Pancreas (tissue), 10 donors: ENCODE results near the gene SMOC2. TPM values are rescaled to one million over a fixed set of nuclear protein-coding genes. Genes with fewer than 3 reads are reported as not detected.

Experiments
- ATAC-seq, 4 donors: fragments of 200-7000 bp; cut with Tn5 transposase; one replicate each; pipeline versions ENCODE4 v1.8.0 to v1.9.1; 2020; ENCODE audit warnings: mild to moderate bottlenecking in 4 of 4, moderate library complexity in 4 of 4
- DNase-seq, 6 donors: peaks; one replicate each; pipeline ENCODE4 v3.0.0-alpha.2; 2020
- FAIRE-seq: peaks from 2 replicates; lab custom pipeline; 2012; peaks lifted over from hg19 to GRCh38; lab: Jason Lieb, UNC
- H3K27ac ChIP-seq, 4 donors: fragments of 200-600 bp; sonication (generic); 1 replicate in 3 of 4; 2 replicates in 1 of 4; pipeline versions ENCODE4 v1.5.0 to v1.8.0; 2020
- H3K27me3 ChIP-seq, 4 donors: fragments of 200-600 bp; one replicate each; pipeline ENCODE4 v1.8.0; 2021
- H3K36me3 ChIP-seq, 3 donors: fragments of 200-600 bp; sonication (generic) in 1 of 3; one replicate each; pipeline versions ENCODE4 v1.5.0 to v1.8.0; 2020 to 2021
- H3K4me1 ChIP-seq, 3 donors: fragments of 200-600 bp; one replicate each; pipeline ENCODE4 v1.8.0; 2021
- H3K4me3 ChIP-seq, 4 donors: fragments of 200-600 bp; sonication (generic) in 2 of 4; one replicate each; pipeline versions ENCODE4 v1.5.0 to v1.8.0; 2020 to 2021
- H3K9me3 ChIP-seq, 4 donors: fragments of 200-600 bp; one replicate each; pipeline ENCODE4 v1.8.0; 2021
- WGBS, 2 donors: extraction: QIAGEN DNeasy Blood & Tissue Kit; methylation state at CpG; one replicate each; pipeline ENCODE4 v1.1.7; 2013; 5-methylcytosine and 5-hydroxymethylcytosine counted together
- intact Hi-C, 3 donors: fragments of 100-400 bp; cut with DNase I; formaldehyde crosslinking; loops; one replicate each; pipeline versions ENCODE4 v1.11.1 to v1.14.2; 2022
- polyA plus RNA-seq, 2 donors: library from polyadenylated mRNA; stranded (reverse); fragments of 200-250 nt; gene quantifications; one replicate each; pipeline ENCODE4 v1.2.3, GENCODE V29; 2013
- total RNA-seq, 6 donors: library from RNA; stranded (reverse); fragmentation: NEBNext Ultra II Directional in 4 of 6; extraction: Animal tissue kit (Norgen Biotek cat#: 25700) in 4 of 6; gene quantifications; one replicate each; pipeline versions ENCODE4 v1.2.1 to v1.2.4, GENCODE V29; 2021 to 2023
- TF ChIP-seq, protein P1 (sequence below), 4 donors: fragments of 200-600 bp; sonication (generic) in 3 of 4; IDR thresholded peaks; one replicate each; pipeline versions ENCODE4 v1.5.0 to v1.8.0; 2021; ENCODE audit warnings: antibody characterized with exemption in 4 of 4
- donor health status: healthy with polysubstance abuse.
- donor health status: DM: no; HTN: no; CAD: no; lungs with moderate emphysema.
- donor health status: DM: no; HTN: no; CAD: no.
- donor health status: control.
- donor health status: control.
- donor health status: Bipolar disorder and iron deficiency.
- donor health status: DM: yes; HTN: yes; CAD: no.
- donor health status: DM: no; HTN: no; CAD: no.
- donor health status: DM: no; HTN: no; CAD: no.
- donor health status: DM: yes; HTN: yes; CAD: no.

SMOC2 gene
- total and polyA plus RNA-seq, 8 donors: 2.5 to 18.4 (median 6.5) TPM

DNA sequence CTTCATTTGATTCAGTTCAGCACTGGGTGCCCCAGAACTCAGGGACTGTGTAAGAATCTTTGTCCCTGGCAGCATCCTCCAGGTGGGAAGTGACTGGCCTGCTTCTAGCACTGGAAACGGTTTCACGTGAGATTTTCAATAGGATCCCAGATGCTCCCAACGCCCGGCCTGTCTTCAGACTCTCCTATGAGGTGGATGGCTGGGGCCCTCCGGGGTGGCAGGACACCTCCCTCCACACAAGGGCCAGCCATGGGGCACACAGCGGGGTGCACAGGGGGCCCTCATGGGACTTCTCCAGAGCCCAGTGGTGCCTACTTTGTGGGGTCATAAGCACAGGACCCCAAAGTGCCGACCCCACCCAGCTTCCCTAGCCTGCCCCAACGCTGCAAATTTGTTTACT is 72.8 kb downstream of the SMOC2 start:
- TF ChIP-seq, protein P1, sequence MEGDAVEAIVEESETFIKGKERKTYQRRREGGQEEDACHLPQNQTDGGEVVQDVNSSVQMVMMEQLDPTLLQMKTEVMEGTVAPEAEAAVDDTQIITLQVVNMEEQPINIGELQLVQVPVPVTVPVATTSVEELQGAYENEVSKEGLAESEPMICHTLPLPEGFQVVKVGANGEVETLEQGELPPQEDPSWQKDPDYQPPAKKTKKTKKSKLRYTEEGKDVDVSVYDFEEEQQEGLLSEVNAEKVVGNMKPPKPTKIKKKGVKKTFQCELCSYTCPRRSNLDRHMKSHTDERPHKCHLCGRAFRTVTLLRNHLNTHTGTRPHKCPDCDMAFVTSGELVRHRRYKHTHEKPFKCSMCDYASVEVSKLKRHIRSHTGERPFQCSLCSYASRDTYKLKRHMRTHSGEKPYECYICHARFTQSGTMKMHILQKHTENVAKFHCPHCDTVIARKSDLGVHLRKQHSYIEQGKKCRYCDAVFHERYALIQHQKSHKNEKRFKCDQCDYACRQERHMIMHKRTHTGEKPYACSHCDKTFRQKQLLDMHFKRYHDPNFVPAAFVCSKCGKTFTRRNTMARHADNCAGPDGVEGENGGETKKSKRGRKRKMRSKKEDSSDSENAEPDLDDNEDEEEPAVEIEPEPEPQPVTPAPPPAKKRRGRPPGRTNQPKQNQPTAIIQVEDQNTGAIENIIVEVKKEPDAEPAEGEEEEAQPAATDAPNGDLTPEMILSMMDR (IDR thresholded peaks at IDR 0.05): no peak
- no peak overlapping the region for H3K4me3 ChIP-seq
- ATAC-seq (no peak), FAIRE-seq (no peak), DNase-seq (no peak)
- intact Hi-C loops: no loop called here
- H3K4me1 ChIP-seq: no peaks in the 10 kb centered on the region
- no peaks in the 10 kb centered on the region for H3K9me3 ChIP-seq
- H3K36me3 ChIP-seq: no peaks in the 10 kb centered on the region
- 67 to 68% methylated on average over 8 of the region's 8 CpGs for WGBS, 2 donors
- no peaks in the 10 kb centered on the region for H3K27me3 ChIP-seq
- H3K27ac ChIP-seq: no peak overlapping the region

DNA sequence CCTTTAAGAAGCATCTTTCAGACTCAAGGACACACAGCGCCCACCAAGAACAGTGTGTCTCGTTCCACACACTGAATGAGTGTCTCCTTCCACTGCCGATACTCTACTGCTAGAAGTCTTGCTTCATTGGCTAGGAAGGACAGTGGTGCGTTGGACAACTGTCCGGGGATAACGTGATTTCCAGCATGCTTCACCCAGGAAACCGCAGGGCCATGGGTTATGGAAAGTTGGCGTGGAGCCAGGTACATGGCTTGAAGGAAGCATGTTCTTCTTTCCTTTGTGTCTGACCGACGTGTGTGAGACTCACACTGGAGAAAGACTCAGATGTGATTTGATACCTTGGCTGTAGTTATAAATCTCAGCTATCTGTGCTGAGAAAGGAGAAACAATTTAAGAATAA is 73.2 kb downstream of the SMOC2 start:
- intact Hi-C loops: no loop called here
- FAIRE-seq: no peak

DNA sequence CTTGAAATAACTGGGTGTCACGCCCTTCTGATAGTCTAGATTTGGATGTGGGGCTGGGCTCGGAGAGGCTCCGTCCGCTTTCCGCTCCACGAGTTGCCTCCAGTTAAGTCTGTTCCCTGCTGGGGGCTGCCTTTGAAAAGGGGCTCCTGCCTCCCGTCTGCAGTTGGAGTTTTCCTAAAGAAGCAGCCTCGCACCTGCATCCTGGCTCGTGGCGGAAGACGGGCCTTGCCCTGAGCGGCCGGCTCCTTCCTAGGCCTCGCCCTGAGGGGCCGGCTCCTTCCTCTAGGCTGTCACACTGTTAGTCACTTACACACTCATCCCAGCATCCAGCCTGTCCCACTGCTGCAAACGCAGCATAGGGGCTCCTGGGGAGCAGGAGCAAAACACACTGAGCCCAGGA is 74.4 kb downstream of the SMOC2 start:
- H3K27ac ChIP-seq: no peak overlapping the region
- DNase-seq: no peak
- TF ChIP-seq, protein P1 (IDR thresholded peaks at IDR 0.05): no peak
- intact Hi-C loops: no loop called here
- H3K9me3 ChIP-seq: no peaks in the 10 kb centered on the region
- H3K4me3 ChIP-seq: no peak overlapping the region
- FAIRE-seq: no peak
- H3K27me3 ChIP-seq: no peaks in the 10 kb centered on the region
- ATAC-seq: no peak
- H3K36me3 ChIP-seq: no peaks in the 10 kb centered on the region
- 75 to 78% methylated on average over 16 of the region's 16 CpGs for WGBS, 2 donors
- H3K4me1 ChIP-seq: no peaks in the 10 kb centered on the region

More for the DNA sequence above, 73.2 kb downstream of the SMOC2 start:
- Histone ChIP-seq H3K4me1 (no peaks in the 10 kb centered on the region), H3K27me3 (no peaks in the 10 kb centered on the region), H3K27ac (no peak overlapping the region), H3K9me3 (no peaks in the 10 kb centered on the region), H3K36me3 (no peaks in the 10 kb centered on the region), H3K4me3 (no peak overlapping the region)
- TF ChIP-seq, protein P1 (IDR thresholded peaks at IDR 0.05): no peak
- ATAC-seq (peak in 3 of 4 donors; percentile 38 to 54 (median 46)), DNase-seq (peak in 2 of 6 donors; percentile 45)
- WGBS, 2 donors: 32 to 42% methylated on average over 10 of the region's 10 CpGs

DNA sequence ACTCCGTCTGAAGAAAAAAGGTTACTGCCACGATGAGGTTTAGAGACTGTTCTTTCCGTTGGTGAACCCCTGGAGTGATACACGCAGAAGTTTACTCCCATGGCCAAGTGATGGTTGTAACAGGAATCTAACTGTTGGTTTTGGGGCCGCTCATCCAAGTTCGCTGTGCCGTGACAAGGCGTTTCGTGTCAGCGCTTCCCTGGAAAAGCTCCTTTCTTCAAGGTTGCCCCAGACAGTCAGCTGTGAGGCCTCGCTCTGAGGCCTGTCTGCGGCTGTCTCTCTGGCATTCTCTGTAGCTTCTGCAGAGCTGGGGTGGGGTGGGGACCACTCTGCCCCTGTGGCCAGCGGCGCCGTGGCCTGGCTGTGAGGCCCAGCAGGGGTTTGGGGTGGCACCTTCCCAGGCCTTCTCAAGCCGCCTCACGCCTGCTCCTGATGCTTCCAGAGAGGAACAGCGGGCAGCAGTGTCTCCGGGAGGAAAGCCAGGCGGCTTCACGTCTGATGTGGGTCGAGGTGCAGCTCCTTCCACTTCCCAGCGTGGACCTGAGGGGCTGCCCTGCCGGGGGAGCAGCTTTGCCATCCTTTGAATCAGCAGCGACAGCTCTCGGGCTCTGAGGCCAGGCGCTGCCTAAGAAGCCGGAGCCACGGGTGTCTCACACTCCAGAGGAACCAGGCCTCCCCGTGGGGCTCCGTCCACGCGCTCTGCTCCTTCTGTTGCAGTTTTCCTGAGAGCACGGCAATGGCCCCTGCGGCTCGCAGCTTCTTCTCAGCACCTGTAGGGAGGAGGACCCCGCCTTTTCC is 76.2 kb downstream of the SMOC2 start:
- H3K36me3 ChIP-seq: no peaks in the 10 kb centered on the region
- ATAC-seq: no peak
- no peaks in the 10 kb centered on the region for H3K4me1 ChIP-seq
- H3K4me3 ChIP-seq: no peak overlapping the region
- intact Hi-C loops: no loop called here
- 92 to 93% methylated on average over 37 of the region's 37 CpGs for WGBS, 2 donors
- no peak overlapping the region for H3K27ac ChIP-seq
- H3K27me3 ChIP-seq: no peaks in the 10 kb centered on the region
- DNase-seq: no peak
- FAIRE-seq: no peak
- TF ChIP-seq, protein P1 (IDR thresholded peaks at IDR 0.05): no peak
- H3K9me3 ChIP-seq: no peaks in the 10 kb centered on the region

DNA sequence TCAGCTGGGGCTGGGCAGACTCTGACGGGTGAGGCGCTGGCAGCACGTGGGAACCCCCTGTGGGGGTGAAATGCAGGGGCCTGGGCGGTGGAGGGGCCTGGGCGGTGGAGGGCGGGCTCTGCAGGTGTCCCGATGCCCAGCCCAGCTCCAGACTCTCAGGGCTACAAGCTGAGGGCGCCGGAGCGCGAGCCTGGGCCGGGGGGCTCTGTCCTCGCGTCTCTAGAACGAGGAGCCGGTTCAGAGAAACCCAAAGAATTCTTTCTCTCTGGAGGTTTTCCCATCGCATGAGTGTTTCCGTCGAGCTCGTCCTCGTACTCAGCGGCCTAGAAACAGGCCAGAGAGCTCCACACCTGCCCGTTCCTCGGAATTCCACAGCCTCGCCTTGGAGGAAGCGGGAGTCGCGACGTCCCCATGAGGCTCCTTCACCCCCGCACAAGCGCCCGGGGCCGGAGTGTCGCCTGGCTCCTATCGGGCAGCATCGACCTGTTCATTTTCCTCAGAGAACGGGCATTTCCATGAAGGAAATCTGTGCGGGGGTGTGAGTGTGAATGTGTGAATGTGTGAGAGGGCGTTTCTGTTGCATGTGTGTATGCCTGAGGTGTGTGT is 76.9 kb downstream of the SMOC2 start:
- ATAC-seq (no peak), FAIRE-seq (no peak), DNase-seq (no peak)
- no peak overlapping the region for H3K4me3 ChIP-seq
- H3K27ac ChIP-seq: no peak overlapping the region
- TF ChIP-seq, protein P1 (IDR thresholded peaks at IDR 0.05): no peak
- H3K27me3 ChIP-seq: no peaks in the 10 kb centered on the region
- WGBS, 2 donors: 89% methylated on average over 36 to 39 of the region's 39 CpGs
- no peaks in the 10 kb centered on the region for H3K9me3 ChIP-seq
- intact Hi-C loops: no loop called here
- no peaks in the 10 kb centered on the region for H3K4me1 ChIP-seq
- H3K36me3 ChIP-seq: no peaks in the 10 kb centered on the region
